Fibroblast of peridontal ligament (primary cell): Measurements from ENCODE around the gene EPS15.
"Not testable (repeated sequence)": the region's sequence is repeated elsewhere in the genome, so short reads cannot be mapped to it uniquely, and the experiment has no call there.

Experiments used
- DNase-seq: peaks from one replicate; pipeline ENCODE4 v3.0.0-alpha.2; 2010; ENCODE audit errors: extremely low read depth

Gene EPS15

DNA sequence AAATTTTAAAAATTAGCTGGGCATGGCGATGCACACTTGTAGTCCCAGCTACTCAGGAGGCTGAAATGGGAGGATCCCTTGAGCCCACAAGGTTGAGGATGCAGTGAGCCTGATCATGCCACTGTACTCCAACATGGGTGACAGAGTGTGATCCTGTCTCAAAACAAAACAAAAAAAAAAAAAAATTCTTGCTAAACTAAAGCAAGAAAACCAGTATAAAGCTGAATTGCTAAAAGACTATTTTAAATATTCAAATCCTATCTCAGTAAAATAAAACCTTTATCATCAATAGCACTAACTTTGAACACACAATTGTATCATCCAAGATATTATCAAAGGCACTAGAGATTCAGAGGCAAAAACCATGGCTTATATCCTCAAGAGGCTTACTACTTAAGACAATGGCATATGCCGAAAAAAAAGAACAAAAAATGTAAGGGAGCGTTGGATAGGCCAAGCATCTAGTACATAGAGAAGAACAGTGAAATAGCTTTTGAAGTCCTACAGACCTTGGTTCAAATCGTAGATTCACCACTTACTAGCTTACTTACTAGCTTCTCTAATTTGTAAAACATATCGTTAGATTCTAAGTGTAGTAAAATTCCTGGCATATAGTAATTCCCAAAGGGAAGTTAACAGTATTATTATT is 3.6 kb downstream of the EPS15 start:
- DNase-seq, result no peak

DNA sequence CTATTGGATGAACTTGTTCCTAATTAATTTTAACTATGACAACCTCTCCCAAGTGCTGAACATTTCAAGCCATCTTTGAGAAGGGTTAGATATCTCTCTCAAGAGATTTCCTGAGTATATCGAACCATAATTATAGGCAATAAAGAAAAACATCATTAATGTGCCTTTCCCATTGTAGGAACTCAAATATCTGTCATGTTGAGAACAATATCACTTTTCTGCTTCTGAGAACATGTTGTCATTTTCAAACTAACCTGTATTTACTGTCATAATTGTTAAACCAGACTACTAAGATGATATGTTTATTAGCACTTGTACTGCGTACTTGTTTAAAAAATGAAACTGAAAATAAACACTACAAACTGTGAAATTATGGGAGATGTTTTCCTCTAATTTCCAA is 4.3 kb downstream of the EPS15 start:
- no peak for DNase-seq

DNA sequence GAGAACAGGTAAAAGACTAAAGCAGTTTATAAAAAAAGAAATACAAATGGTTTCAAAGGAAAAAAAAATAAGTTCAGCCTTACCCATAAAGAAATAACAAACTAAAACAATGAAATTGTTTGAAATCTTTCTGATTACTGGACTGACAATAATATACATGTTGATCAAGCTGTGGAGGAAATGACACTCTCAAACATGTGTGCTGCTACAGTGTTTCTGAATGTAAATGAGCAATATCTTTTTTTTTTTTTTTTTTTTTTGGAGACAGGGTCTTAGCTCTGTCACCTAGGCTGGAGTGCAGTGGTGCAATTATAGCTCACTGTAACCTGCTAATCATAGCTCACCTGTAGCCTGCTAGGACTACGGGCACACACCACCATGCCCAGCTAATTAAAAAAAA is 6.5 kb downstream of the EPS15 start:
- no peak for DNase-seq

DNA sequence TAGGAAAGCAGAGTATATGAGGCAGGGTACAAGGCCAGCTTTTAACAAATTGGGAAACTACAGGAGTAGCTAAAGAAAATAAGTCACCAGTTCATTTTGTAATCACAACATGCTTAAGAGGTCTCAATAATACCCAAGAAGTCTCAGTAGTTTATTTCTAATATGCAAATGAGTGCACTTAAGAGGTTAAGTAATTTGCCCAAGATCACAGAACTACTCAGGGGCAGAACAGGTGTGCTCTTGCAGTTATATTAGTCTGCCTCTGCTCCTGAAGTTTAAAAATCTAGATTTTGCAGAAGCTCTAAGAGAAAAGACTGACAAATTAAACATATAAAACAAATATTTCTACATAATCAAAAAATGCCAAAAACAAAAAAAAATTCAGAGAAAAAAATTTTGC is 6.9 kb downstream of the EPS15 start:
- no peak for DNase-seq

DNA sequence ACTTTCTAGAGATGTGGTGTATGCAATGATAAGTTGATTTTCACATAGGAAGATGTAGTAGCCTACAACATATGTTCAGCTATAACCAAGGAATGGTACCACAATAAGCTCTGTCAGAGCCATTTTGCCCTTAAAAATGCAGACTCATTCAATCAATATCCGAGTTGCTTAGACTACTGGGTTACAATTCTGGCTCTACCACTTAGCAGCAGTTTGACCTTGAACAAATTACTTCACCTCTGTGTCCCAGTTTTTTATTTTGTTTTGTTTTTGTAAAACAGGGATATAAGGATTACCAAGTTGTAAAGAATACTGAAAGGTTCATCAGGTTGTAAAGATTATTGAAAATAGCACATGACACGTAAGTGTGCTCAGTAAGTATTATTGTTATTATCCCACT is 9.3 kb downstream of the EPS15 start:
- no peak for DNase-seq

DNA sequence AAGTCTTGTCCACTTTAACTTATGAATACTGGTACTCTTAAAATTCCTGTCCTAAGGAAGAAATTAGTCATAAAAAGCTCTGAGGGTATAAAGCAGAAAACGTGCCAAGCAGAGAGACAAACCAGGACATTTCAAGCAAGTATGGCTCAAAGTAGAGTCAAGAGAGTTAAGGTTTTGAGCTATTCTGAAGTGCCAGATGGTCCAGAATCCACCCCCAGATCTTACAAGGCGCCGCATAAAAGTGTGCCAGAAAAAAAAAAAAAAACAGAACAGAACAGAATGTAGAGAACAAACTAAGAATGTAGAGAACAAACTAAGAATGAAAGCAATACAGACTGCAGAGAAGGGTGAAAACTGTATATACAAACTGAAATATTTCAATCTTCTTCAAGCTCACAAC is 12.5 kb downstream of the EPS15 start:
- DNase-seq, result peak; percentile 93

DNA sequence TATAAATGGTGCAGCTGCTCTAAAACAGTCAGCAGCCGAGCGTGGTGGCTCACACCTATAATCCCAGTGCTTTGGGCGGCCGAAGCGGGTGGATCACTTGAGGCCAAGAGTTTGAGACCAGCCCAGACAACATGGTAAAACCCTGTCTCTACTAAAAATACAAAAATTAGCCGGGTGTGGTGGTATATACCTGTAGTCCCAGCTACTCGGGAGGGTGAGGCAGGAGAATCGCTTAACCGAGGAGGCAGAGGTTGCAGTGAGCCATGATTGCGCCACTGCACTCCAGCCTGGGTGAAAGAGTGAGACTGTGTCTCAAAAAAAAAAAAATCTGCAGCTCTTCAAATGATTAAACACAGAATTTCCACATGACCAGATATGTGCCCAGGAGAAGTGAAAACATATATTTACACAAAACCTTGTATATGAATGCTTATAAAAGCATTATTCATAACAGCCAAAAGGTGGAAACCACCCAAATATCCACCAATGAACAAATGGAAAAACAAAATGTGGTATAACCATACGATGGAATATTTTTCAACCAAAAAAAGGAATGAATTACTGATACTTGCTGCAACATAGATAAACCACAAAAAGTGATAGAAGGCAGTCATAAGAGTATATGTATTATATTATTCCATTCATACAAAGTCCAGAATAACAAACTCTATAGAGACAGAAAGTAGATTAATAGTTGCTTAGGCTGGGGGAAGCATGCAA is 14.1 kb downstream of the EPS15 start:
- no peak for DNase-seq

DNA sequence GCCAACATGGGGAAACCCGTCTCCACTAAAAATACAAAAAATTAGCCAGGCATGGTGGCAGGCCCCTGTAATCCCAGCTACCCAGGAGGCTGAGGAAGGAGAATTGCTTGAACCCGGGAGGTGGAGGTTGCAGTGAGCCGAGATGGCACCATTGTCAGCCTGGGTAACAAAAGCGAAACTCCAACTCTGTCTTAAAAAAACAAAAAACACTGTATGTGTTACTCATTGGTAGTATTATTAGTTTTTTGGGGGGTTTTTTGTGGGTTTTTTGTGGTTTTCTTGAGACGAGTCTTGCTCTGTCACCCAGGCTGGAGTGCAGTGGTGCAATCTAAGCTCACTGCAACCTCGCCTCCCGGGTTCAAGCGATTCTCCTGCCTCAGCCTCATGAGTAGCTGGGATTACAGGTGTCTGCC is 17.8 kb downstream of the EPS15 start:
- DNase-seq, result not testable (repeated sequence)

DNA sequence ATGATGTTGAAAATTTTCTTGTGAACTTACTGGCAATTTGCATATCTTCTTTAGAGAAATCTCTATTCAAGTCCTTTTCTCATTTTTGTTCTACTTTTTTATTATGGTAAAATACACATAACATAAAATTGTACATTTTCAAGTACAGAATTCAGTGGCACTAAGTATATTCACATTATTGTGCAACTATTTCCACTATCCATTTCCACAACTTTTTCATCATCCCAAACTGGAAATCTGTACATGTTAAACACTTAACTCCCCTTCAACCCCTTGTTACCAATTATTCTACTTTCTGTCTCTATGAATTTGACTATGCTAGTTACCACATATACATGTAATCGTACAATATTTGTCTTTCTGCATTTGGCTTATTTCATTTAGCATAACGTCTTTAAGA is 19.4 kb downstream of the EPS15 start:
- DNase-seq, result no peak

DNA sequence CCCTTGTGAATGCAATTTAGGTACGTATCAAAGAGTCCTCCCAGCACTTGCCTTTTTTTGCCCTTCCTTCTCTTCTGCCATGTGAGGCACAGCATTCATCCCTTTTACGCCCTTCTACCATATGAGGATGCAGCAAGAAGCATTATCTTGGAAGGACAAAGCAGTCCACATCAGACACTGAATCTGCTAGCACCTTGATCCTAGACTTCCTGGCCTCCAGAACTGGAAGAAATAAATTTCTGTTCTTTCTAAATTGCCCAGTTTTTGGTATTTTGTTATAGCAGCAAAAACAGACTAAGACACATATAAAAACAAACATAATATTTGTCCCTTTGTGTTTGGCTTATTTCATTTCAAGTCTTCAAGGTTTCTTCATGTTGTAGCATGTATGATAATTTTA is 20.1 kb downstream of the EPS15 start:
- DNase-seq, result no peak

DNA sequence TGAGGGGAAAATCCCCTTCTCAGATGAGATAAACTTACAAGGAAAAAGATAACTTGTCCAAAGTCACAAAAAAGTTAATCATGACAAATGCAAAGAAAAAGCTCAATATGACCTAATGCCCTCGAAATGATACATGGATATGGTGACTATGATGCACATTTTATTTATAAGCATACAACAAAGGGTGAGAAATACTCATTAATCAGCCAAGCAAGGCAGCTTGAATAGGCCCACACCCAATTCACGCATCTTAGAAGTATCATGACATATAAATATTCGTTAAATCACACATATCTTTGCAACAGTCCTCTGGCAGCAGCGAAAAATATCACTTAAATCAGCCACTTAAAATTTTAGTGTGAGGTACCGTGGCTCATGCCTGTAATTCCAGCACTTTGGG is 21.7 kb downstream of the EPS15 start:
- no peak for DNase-seq

DNA sequence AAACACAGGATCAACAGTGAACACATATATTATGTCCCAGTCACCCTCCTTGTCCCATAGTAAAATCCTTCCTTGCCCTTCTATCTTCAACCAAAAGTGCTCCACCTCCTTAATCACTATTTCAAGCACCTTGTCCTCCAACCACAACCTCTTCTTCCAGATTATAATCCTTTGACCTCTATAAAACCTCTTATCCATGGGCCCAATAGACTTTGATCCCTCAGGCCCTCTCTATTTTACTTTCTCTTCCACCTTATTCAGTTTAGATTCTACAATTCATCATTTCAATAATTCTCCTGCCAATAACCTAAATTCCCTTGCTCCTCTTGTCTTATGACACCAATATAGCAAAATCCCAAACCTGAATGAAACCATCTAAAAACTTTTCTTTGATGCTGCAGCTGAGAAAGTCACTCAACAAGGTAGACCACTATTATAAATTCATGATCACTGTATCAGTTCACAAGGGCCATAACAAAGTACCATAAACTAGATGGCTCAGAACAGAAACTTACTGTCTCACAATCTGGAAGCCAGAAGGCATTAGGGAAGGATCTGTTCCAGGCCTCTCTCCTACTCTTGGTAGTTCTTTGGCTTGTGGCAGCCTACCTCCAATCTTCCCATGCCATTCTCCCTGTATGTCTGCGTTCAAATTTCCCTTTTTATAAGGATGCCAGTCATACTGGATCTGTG is 24.8 kb downstream of the EPS15 start:
- DNase-seq, result no peak

DNA sequence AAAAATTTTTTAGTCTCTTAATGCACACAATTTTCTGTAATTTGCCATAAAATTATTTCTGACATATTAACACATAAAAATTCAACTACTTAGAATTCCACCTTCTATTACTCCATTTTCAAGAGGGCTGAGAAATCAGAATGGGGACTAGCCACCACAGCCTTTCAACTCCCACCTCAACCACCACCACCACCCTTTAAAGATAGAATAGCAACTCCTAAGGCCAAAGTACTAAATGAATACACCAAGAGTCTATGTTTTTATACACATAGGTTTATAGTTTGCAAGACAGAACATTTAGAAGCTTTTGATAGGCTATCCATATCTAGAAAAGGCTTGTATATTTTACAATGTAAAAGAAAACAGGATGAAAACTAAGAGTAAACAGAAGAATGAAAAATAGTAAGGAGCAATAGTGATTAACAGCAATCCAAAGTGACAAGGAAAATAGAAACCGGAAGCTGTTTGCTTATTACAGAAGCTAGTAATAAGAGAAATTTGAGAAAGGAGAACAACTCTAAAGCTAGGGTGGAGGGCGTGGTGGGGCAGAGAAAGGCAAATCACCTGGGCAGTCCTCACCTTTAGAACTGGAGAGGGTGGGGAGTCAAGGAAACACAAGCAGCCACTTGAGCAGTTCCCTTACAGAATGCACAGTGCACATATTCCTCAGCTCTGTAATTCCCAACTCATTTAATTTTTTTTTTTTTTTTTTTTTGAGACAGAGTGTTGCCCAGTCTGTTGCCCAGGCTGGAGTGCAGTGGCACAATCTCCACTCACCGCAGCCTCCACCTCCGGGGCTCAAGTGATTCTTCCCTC is 27.7 kb downstream of the EPS15 start:
- no peak for DNase-seq

DNA sequence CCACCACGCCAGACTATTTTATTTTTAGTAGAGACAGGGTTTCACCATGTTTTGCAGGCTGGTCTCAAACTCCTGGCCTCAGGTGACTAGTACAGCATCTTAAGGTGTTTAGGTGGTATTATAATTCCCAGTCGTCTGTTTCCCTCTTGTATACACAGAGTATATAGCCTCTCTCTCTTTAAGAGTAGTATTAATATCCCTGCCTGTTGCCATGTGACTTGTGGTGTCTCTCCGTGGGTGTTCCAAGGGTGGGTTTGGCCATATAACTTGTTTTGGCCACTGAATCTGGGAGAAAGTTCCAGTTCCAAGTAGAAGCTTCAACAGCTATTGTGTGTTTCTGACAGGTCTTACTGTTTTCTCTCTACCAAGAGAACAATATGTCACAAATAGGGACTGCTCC is 29.6 kb downstream of the EPS15 start:
- no peak for DNase-seq

DNA sequence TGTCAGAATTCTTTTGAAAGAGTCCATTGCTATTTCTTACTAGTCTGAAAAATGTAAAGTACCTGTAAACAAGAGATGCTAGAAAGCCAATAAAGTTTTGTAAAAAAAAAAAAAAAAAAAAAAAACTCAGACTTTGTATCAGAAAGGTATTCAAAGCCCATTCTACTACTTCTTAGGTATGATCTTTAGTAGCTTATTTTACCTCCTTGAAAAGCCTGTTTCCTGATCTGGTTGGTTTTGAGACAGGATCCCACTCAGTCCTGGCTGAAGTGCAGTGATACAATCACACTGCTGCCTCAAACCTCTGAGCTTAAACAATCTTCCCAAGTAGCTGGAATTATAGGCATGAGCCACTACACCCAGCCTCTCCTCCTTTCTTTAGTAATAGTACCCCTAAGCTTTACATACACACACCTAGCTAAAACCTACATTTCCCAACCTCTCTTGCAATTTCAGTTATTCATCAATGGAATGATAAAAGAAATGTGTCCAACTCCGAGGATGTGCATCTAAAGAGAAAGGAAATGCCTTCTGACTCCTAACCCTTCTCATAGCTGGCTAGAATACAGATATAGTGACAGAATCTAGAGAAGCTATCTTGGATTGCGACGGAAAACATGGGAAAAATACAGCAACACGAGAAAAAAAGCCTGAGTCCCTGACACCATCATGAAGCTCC is 30.6 kb downstream of the EPS15 start:
- DNase-seq, result peak; percentile 45

DNA sequence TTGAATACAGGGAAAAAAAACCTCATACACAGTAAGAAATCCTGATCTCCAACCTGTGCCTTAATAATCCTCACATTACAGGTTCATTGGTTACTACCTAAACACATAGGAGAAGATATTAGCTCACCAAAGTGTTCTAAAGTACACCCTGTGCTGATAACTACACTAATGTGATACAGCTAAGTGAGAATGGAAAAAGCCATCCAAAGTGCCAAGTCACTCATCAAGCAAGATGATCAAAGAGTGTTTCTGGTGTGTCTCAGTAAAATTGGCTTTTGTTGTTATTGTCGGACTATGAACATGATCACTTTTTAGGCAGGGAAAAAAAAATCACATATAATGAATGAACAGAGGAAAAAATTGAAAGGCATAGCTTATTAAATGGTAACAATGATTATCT is 31.4 kb downstream of the EPS15 start:
- DNase-seq, result no peak

DNA sequence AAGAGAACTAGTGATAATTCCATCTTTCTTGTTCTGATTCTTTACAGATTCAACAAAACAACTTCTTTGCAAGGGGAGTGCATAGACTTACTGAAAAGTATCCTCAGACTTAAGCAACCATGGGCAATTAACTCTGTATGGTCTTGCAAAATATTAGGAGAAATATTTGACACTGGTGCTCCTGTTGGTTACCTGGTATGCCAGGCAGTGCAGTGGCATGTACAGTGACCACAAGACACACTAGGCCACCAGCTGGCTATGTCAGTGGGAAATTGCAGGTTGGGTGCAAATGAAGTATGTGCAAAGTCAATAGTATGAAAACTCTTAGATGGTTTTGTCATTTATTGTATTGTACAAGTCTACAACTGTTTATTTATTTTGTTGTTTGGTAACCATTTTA is 34.5 kb downstream of the EPS15 start:
- DNase-seq, result no peak

DNA sequence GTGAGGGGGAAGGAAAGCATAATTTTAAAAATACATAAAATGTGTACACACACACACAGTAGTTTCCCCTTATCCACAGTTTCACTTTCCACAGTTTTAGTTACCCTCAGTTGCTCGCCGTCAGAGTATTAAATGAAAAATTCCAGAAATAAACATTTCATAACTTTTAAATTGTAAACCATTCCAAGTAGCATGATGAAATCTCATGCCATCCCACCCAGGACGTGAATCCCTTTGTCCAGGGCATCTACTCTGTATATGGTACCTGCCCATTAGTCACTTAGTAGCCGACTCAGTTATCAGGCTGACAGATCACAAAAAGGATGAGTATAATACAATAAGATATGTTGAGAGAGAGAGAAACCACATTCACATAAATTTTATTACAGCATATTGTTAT is 36.2 kb downstream of the EPS15 start:
- DNase-seq, result peak; percentile 48

DNA sequence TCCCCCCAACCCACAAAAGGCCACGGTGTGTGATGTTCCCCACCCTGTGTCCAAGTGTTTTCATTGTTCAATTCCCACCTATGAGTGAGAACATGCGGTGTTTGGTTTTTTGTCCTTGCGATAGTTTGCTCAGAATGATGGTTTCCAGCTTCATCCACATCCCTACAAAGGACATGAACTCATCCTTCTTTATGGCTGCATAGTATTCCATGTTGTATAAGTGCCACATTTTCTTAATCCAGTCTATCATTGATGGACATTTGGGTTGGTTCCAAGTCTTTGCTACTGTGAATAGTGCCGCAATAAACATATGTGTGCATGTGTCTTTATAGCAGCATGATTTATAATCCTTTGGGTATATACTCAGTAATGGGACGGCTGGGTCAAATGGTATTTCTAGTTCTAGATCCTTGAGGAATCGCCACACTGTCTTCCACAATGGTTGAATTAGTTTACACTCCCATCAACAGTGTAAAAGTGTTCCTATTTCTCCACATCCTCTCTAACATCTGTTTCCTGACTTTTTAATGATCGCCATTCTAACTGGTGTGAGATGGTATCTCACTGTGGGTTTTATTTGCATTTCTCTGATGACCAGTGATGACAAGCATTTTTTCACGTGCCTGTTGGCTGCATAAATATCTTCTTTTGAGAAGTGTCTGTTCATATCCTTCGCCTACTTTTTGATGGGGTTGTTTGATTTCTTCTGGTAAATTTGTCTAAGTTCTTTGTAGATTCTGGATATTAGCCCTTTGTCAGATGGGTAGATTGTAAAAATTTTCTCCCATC is 44.0 kb downstream of the EPS15 start:
- DNase-seq, result not testable (repeated sequence)

DNA sequence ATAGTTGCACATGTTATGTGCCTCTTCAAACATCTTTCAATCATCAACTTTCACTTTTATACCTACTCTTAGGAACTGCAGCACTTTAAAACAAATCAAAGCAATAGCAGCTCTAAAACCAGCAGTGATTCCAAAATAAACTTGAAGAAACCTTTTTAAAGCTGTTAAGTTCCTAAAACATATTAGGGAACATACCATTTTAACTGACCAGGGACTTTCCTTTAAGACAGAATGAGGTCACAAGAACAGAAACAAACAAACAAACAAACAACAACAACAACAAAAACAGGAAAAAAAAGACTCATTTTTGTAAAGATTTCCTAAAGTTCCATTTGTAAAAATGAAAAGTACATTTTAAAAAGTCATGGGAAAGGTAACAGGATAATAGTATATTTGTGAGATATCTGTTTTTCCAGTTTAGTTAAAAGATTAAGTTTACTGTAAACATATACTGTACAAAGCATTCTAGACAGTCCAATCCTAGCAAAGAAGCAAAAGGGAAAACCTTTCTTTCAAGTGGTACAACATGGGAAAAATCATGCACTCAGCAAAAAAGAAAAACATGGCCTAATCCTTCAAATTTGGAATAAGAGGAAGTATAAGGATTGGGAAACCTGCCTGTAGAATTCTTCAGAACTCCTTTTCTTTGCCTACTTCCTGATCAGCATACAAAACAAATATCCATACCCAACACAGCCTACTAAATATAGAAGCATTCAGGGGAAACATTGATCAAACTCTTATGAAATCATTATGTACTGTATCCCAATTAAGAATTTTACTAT is 45.5 kb downstream of the EPS15 start:
- no peak for DNase-seq
